Keratinocyte (primary cell): ENCODE data around the gene BRINP1.

Source experiments
- EZH2 ChIP-seq: IDR thresholded peaks from one replicate; pipeline ENCODE4 v1.6.1; 2012; ENCODE audit warnings: inconsistent platforms, mild to moderate bottlenecking, low read length, moderate library complexity
- TF ChIP-seq, protein P1 (sequence below), 3 experiments: IDR thresholded peaks in 1 of 3; conservative IDR thresholded peaks in 1 of 3; optimal IDR thresholded peaks in 1 of 3; 2 replicates in 2 of 3; 3 replicates in 1 of 3; pipeline versions ENCODE3 to v1.5.1; 2011; ENCODE audit warnings: low read length in 3 of 3, mild to moderate bottlenecking in 3 of 3, moderate library complexity in 2 of 3, control low read depth in 1 of 3, inconsistent platforms in 1 of 3; ENCODE audit not compliant: insufficient read depth in 2 of 3; ENCODE audit errors: extremely low read depth in 1 of 3

DNA sequence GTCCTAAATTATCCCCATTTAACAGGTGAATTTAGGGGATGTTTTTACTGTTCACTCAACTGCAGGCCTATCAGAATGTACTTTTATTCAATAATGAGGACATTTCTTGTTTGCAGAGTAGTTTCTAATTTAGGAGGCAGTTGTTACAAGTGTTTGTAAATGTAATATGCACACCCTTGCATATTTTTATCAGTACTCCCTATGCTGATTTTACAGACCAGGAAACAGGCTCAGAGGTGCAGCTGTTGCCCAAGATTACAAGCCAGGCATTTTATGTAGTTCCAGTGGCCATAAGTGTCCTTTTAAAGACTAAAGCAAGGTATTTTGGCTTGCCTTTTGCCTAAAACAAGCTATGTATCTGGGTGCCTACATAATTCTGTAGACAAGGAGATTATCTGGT is 47.6 kb upstream of the BRINP1 start:
- TF ChIP-seq, protein P1, sequence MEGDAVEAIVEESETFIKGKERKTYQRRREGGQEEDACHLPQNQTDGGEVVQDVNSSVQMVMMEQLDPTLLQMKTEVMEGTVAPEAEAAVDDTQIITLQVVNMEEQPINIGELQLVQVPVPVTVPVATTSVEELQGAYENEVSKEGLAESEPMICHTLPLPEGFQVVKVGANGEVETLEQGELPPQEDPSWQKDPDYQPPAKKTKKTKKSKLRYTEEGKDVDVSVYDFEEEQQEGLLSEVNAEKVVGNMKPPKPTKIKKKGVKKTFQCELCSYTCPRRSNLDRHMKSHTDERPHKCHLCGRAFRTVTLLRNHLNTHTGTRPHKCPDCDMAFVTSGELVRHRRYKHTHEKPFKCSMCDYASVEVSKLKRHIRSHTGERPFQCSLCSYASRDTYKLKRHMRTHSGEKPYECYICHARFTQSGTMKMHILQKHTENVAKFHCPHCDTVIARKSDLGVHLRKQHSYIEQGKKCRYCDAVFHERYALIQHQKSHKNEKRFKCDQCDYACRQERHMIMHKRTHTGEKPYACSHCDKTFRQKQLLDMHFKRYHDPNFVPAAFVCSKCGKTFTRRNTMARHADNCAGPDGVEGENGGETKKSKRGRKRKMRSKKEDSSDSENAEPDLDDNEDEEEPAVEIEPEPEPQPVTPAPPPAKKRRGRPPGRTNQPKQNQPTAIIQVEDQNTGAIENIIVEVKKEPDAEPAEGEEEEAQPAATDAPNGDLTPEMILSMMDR (optimal IDR thresholded peaks at IDR 0.05 in 1 of 3, IDR thresholded peaks at IDR 0.05 in 1 of 3, conservative IDR thresholded peaks at IDR 0.05 in 1 of 3; ENCODE audit: extremely low read depth in 1 of 3, insufficient read depth in 2 of 3, low read length in 3 of 3): no peak
- no peak for TF ChIP-seq EZH2
